BJ (cell line): ENCODE data around the gene SLC26A1. TPM values are rescaled to one million over a fixed set of nuclear protein-coding genes. Genes with fewer than 3 reads are reported as not detected.

Experiments
- CTCF ChIA-PET: fragments of 350-600 bp; formaldehyde crosslinking; extraction: SDS; loops from one replicate; lab custom pipeline; 2021; ENCODE audit warnings: antibody characterized with exemption, inconsistent platforms; lab: Yijun Ruan, JAX
- POLR2A ChIA-PET: fragments of 300-600 bp; sonication (Branson Sonifier 250); formaldehyde crosslinking; extraction: SDS; loops from one replicate; lab custom pipeline; 2021; ENCODE audit warnings: antibody characterized with exemption; lab: Charles Lee
- DNase-seq: peaks from one replicate; pipeline ENCODE4 v3.0.0-alpha.2; 2011; ENCODE audit warnings: low read depth
- H3K27me3 ChIP-seq: 2 replicates; pipeline ENCODE4 v1.6.0; 2011; ENCODE audit warnings: low read length; ENCODE audit not compliant: control insufficient read depth, insufficient read depth
- H3K36me3 ChIP-seq: 2 replicates; pipeline ENCODE4 v1.5.1; 2011; ENCODE audit warnings: low read length; ENCODE audit not compliant: control insufficient read depth, insufficient read depth
- H3K4me3 ChIP-seq: 2 replicates; pipeline ENCODE4 v1.5.1; 2011; ENCODE audit warnings: low read depth, mild to moderate bottlenecking, control low read depth, low read length
- CTCF ChIP-seq: IDR thresholded peaks from 2 replicates; pipeline ENCODE4 v1.5.1; 2011; ENCODE audit warnings: low read depth, mild to moderate bottlenecking, control low read depth, inconsistent platforms, low read length, moderate library complexity; ENCODE audit not compliant: insufficient read depth
- polyA plus RNA-seq: library from polyadenylated mRNA; depleted of rRNA; stranded (reverse); fragments of >200 nt; gene quantifications from 2 replicates; pipeline ENCODE4 v1.2.3, GENCODE V29; 2011

Gene SLC26A1
- polyA plus RNA-seq, 1 experiment, result not detected

GRCh38 chr4:1036095-1036494 lies 42.9 kb upstream of the SLC26A1 start:
- ChIA-PET POLR2A (no interaction called here), CTCF (no interaction called here)
- DNase-seq, result no peak

GRCh38 chr4:1035510-1035909 lies 42.3 kb upstream of the SLC26A1 start:
- no peak for TF ChIP-seq CTCF
- H3K36me3 ChIP-seq, result no peaks in the 10 kb centered on the region
- no peaks in the 10 kb centered on the region for H3K27me3 ChIP-seq
- CTCF ChIA-PET, result no interaction called here
- POLR2A ChIA-PET, result no interaction called here
- H3K4me3 ChIP-seq, result no peak overlapping the region
- no peak for DNase-seq

More at GRCh38 chr4:1036095-1036494, 42.9 kb upstream of the SLC26A1 start:
- TF ChIP-seq CTCF, result no peak
- no peaks in the 10 kb centered on the region for H3K27me3 ChIP-seq
- no peaks in the 10 kb centered on the region for H3K36me3 ChIP-seq
- H3K4me3 ChIP-seq, result no peak overlapping the region

DNA sequence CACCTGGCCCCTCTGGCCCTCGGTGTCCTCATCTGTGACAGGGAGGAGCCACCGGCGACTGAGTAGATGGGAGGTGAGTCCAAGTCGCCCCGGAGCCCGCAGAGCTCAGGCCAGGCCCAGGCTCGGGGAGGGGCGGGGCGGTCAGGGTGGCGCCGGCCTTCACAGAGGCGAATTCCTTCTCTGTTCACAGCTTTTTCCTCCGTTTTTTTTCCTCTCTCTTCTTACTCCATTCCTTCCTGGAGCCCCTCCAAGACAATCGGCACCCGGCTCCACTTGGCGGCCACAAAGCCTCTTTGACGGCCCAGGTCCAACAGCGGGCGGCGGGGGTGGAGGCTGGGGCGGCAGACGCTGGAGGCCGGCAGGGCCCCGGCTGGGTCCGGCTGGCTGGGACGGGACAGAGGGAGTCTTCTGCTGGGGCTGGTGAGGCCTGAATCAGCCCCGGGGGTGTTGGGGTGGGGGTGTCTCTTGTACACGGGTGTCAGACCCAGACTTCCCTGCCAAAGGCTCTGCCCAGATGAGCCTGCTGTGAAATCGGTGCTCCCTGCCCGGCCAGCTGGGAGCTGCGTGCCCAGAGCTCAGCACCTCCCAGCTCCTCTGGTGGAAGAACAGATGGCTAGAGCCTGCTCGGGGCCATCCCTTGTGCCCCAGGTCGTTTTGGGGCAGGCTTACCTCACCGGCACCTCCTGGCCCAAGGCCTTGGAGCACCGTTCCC lies 40.8 kb upstream of the SLC26A1 start:
- no peak overlapping the region for H3K4me3 ChIP-seq
- no peaks in the 10 kb centered on the region for H3K36me3 ChIP-seq
- no peak for DNase-seq
- TF ChIP-seq CTCF, result no peak
- POLR2A ChIA-PET, result no interaction called here
- CTCF ChIA-PET, result no interaction called here
- H3K27me3 ChIP-seq, result no peaks in the 10 kb centered on the region

DNA sequence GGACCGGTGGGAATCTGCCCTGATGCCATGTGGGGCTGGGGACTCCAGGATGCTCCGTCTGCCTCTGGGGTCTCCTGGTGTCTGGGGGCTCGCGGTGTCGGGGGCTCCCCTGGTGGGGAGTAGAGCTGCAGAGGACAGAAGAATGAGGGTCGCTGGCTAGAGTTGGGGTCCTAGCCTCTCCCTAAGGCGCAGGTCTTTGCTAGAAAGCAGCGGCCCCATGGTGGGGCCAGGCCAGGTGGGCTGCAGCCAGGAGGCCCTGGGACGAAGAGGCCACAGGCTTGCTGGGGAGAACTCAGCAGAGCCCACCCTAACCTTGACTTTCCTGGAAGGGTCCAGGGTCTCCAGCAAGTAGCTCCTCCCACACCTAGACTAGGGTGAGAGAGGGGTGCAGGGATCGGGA lies 39.7 kb upstream of the SLC26A1 start:
- no peak for TF ChIP-seq CTCF
- Histone ChIP-seq H3K4me3 (no peak overlapping the region), H3K27me3 (no peaks in the 10 kb centered on the region), H3K36me3 (no peaks in the 10 kb centered on the region)
- DNase-seq, result no peak
- CTCF ChIA-PET, result no interaction called here
- POLR2A ChIA-PET, result no interaction called here

DNA sequence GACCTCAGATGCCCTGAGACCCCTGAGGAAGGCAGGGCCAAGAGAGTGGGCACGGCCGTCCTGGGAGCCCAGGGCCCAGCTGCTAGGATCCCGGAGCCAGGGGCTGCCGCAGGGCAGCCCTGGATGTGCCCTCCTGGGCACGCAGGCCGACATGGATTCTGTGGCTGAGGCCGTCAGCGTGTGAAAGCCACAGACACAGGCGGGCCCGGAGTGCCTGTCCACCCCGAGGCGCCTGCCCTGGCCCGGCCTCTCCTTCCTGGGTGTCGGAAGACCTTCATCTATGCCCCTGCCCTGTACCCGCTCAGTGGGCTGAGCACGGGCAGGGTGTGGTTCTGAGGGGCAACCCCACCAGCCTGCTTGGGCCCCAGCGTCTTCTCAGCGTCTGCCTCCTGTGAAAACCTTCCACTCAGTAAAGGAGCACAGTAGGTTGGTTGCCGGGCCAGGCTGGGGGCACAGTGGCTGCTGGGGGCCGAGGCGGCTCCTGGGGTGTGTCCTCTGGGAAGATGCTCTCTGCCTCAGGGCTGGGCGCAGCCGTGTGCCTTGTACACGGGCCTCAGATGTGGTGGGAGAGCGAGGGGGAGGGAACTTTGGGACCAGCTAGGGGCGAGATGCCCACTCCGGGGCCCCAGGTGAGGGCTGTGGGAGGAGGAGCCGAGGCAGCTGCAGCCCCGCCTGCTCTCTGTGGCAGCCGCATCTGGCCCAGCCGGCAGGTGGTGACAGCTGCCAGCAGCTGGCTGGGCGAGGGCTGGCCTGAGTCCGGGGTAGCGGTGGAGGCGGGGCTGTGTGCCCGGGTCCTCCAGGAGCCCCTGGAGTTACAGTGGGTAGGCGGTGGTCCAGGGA lies 39.0 kb upstream of the SLC26A1 start:
- Histone ChIP-seq H3K36me3 (no peaks in the 10 kb centered on the region), H3K4me3 (no peak overlapping the region), H3K27me3 (no peaks in the 10 kb centered on the region)
- TF ChIP-seq CTCF, result no peak
- DNase-seq, result no peak
- CTCF ChIA-PET, result interaction anchor here (0.7 kb wide), 1 partner anchor 236 kb away, joined by 3 read pairs; no protein-coding TSS in a partner anchor
- POLR2A ChIA-PET, result no interaction called here
